HS-5 (cell line): ENCODE measurements around the gene NPAS1.
A peak's percentile ranks its signal among the peaks of the same experiment; 100 is the strongest.

Experiments
- DNase-seq: peaks from one replicate; pipeline ENCODE4 v3.0.0-alpha.2; 2012; ENCODE audit warnings: low read depth

Gene NPAS1

DNA sequence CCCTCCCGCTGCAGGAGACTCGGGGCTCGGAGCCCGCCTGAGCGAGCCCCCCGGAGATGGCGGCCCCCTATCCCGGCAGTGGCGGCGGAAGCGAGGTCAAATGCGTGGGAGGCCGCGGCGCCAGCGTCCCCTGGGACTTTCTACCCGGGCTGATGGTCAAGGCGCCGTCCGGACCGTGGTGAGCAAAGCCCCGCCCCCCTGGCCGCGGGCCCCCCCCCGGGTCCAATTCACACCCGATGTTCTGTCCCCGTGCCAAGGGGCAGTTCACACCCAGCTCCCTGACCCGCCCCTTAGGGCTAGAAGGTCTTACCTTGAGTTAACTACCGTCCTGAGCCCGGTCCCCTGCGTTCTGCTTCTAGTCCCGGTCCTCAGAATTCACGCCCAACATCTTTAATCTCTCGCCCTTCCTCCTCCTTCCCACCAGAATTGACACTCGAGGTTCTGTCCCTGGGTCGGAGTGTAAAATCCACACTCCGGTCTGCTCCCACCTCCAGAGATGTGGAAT is 1.4 kb downstream of the NPAS1 start:
- no peak for DNase-seq

DNA sequence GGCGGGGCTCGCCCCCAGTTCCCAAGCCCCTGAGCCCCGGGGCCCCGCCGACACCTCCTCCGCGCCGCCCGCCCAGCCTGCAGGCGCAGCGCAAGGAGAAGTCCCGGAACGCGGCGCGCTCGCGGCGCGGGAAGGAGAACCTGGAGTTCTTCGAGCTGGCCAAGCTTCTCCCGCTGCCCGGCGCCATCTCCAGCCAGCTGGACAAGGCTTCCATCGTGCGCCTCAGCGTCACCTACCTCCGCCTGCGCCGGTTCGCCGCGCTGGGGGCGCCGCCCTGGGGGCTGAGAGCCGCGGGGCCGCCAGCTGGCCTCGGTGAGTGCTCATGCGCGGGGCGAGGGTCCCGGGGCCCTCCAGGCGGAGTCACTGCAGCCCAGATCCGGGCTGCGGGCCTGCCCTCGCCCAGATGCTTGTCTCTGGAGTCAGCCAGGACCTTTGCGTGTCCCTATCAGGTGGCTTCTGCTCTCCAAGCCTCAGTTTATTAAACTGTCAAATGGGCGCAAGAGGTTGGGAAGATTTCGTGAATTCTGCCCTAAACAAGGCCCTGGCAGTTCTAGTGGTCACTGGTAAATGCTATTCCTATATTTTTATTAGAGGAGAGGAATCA is 2.0 kb downstream of the NPAS1 start:
- DNase-seq, result no peak

DNA sequence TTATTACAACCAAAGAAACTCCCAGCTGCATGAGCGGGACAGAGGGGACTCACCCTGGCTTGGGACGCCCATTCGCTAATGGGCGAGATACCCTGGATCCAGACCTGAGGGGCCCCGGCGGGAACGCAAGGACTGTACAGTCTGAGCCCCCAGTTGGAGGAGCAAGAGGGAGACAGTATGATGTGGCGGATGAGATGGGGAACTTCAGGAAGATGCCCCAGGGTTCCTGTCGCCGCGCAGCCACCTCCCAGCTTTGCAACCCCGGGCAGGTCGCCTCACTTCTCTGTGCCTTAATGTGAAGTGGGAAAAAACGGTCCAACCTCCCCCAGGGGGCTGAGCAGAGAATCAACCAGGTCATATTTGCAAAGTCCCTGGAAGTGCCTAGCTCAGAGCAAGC is 2.5 kb downstream of the NPAS1 start:
- DNase-seq, result no peak

GRCh38 chr19:47022541-47023447 is 3.2 kb downstream of the NPAS1 start:
- no peak for DNase-seq

DNA sequence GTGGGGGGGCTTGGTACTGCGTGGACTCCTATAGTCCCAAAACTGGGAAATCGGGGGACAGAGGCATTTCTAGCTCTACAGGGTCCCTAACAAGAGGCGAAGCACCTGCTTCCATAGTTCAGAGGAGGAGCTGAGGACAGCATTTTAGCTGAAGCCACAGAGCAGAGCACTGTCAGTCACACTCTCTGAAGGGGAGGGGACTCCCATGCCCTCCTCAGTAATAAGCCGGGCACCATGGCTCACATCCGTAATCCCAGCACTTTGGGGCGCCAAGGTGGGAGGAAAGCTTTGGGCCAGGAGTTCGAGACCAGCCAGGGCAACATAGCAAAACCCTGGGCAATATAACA is 3.8 kb downstream of the NPAS1 start:
- DNase-seq, result no peak

DNA sequence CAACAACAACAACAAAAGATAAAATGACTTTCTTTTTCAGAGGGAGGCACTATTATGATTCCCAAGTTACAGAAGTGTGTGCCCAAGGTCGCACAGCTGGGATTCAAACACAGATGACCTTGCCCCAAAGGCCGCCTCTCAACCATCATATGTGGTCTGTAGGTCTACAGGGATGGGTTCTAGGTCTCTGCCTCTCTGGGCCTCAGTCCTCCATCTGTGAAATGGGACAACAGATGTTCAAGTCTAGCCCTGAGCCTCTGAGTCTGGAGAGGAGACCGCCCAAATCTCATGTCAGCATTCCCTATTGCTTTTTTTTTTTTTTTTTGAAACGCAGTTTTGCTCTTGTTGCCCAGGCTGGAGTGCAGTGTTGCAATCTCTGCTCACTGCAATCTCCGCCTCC is 4.9 kb downstream of the NPAS1 start:
- DNase-seq, result no peak

GRCh38 chr19:47026156-47026555 is 6.5 kb downstream of the NPAS1 start:
- DNase-seq, result no peak

- no peak for DNase-seq
Measured at GRCh38 chr19:47026889-47027288, 7.3 kb downstream of the NPAS1 start.

GRCh38 chr19:47027586-47028088 is 8.0 kb downstream of the NPAS1 start:
- DNase-seq, result no peak

- no peak for DNase-seq
Measured at GRCh38 chr19:47028195-47028601, 8.6 kb downstream of the NPAS1 start.

- DNase-seq, result no peak
Measured at GRCh38 chr19:47032171-47032811, 12.7 kb downstream of the NPAS1 start.

DNA sequence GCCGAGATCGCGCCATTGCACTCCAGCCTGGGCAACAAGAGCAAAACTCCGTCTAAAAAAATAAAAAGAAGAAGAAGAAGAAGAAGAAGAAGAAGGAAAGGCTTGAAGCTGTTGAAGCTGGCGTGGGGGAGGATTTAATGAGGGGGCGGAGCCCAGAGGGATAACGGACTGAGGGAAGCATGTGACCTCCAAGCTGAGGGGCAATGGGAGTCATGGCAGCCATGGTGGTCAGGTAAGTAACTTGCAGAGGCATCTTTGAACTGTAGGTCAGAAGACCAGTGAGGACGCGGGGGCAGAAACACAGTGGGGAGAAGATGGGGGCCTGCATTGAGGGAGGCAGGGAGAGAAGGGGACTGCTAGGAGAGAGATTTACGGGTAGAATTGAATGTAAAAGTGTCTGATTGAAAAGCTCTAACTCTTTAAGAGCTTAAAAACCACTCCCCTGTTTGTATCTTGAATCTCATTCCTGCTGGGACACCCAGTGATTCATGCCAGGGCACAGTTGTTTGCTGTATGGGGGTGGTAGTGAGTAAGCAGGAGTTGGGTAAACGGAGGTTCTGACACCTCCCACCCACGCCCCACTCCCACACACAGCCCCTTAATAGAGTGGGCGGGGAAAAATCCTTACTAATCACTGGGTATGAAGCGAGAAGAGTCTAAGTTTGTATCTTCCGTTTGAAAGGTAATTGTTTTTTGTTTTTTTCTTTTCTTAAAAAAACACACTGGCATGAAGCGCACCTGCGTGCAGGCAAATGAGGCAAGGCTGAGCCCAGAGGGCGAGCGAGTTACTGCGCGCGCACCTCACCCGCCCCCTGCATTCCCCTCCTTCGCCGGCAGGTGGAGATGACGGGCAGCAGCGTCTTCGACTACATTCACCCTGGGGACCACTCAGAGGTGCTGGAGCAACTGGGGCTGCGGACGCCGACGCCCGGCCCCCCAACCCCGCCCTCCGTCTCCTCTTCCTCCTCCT is 15.8 kb downstream of the NPAS1 start:
- DNase-seq, result peak; percentile 60

DNA sequence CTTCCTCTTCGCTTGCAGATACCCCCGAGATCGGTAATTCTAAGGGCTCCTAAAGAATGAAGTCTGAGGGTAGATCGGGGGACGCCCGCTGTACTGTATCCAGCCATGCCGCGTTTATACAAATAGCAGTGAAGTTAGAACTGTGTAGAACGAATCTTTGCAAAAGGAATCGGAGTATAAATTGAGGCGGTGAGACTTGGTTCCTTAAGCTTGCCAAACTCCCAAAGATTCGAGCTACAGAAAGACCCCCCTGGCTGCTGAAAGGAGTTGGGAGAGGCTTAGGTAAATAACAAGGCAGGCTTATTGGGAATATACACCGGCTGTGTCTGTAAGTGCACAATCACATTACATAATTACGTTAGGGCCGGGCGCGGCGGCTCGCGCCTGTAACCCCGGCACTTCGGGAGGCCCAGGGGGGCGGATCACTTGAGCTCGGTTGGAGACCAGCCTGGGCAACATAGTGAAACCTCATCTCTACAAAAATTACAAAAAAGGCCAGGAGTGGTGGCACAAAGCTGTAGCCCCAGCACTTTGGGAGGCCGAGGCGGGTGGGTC is 16.5 kb downstream of the NPAS1 start:
- DNase-seq, result no peak

- no peak for DNase-seq
Measured at GRCh38 chr19:47037766-47038165, 18.1 kb downstream of the NPAS1 start.

- no peak for DNase-seq
Measured at GRCh38 chr19:47039239-47039874, 19.7 kb downstream of the NPAS1 start.

DNA sequence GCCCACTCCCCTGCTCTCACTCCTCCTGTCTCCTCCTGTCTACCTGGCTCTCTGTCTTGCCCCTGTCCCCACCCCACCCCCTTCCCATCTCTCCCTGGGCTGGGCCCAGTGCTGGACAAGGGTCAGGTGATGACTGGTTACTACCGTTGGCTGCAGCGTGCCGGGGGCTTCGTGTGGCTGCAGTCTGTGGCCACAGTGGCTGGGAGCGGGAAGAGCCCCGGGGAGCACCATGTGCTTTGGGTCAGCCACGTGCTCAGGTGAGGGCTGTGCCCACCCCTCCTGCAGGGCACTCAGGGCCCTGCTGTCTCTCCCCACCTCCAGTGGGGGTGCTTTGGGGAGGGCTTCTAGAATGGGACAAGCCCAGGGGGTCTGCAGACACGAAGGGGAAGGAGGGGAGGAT is 21.2 kb downstream of the NPAS1 start:
- no peak for DNase-seq

DNA sequence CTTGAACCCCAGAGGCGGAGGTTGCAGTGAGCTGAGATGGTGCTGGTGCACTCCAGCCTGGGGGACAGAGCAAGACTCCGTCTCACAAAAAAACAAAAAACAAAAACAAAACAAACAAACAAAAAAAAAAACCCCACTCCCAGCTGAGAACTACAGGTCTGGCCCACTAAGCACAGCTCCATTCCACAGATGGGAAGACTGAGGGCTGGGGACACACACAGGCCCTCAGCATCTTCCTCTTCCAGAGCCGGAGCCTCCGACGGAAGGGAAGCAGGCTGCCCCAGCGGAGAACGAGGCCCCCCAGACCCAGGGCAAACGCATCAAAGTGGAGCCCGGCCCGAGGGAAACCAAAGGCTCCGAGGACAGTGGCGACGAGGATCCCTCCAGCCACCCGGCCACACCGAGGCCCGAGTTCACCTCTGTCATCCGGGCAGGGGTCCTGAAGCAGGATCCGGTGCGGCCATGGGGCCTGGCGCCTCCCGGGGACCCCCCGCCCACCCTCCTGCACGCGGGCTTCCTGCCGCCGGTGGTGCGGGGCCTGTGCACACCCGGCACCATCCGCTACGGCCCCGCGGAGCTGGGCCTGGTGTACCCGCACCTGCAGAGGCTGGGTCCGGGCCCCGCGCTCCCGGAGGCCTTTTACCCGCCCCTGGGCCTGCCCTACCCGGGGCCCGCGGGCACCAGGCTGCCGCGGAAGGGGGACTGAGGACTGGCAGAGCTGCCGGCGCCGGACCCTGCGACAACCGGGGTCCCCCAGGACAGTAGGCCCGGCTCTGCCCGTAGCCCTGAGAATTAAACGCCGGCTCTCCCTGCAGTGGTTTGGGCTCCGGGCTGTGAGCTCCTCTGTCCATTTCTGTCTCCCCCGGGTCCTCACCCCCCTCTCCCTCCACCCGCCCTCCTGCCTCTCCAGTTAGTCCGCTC is 25.6 kb downstream of the NPAS1 start:
- DNase-seq, result no peak

GRCh38 chr19:47045867-47046470 is 26.3 kb downstream of the NPAS1 start:
- DNase-seq, result no peak

GRCh38 chr19:47047272-47047762 is 27.7 kb downstream of the NPAS1 start:
- DNase-seq, result no peak
